Esophagus squamous epithelium (tissue), 5 donors: Measurements from ENCODE around the gene VAV2. TPM values are rescaled to one million over a fixed set of nuclear protein-coding genes. Genes with fewer than 3 reads are reported as not detected.

Source experiments
- DNase-seq: peaks from one replicate; lab custom pipeline; 2025; lab: John Stamatoyannopoulos, UW
- H3K27ac ChIP-seq, 4 donors: fragments of 200-600 bp; sonication (generic); one replicate each; pipeline ENCODE4 v1.5.1; 2016 to 2019; ENCODE audit warnings: mild to moderate bottlenecking in 1 of 4
- H3K27me3 ChIP-seq, 4 donors: fragments of 200-600 bp; sonication (generic); 1 replicate in 3 of 4; 2 replicates in 1 of 4; pipeline versions ENCODE4 v1.5.1 to v1.6.0; 2017 to 2021; ENCODE audit warnings: antibody characterized with exemption in 1 of 4
- H3K36me3 ChIP-seq, 3 donors: fragments of 200-600 bp; sonication (generic); one replicate each; pipeline ENCODE4 v1.5.1; 2016 to 2019
- H3K4me1 ChIP-seq, 3 donors: fragments of 200-600 bp; sonication (generic); one replicate each; pipeline ENCODE4 v1.5.1; 2017 to 2019
- H3K4me3 ChIP-seq, 4 donors: fragments of 200-600 bp; sonication (generic); 1 replicate in 3 of 4; 2 replicates in 1 of 4; pipeline ENCODE4 v1.5.1; 2016 to 2019; ENCODE audit warnings: mild to moderate bottlenecking in 2 of 4, moderate library complexity in 1 of 4
- H3K9me3 ChIP-seq, 3 donors: fragments of 200-600 bp; sonication (generic); one replicate each; pipeline ENCODE4 v1.5.1; 2016 to 2019
- CTCF ChIP-seq, 6 experiments: fragments of 450-650 bp in 4 of 6; fragments of 200-600 bp in 2 of 6; sonication (generic) in 2 of 6; IDR thresholded peaks; one replicate each; pipeline ENCODE4 v1.5.1; 2016 to 2019; ENCODE audit warnings: antibody characterized with exemption in 6 of 6, mild to moderate bottlenecking in 4 of 6, moderate library complexity in 4 of 6
- POLR2A ChIP-seq, 4 donors: fragments of 450-650 bp; IDR thresholded peaks; one replicate each; pipeline ENCODE4 v1.6.1; 2017; ENCODE audit warnings: antibody characterized with exemption in 4 of 4, mild to moderate bottlenecking in 4 of 4, moderate library complexity in 3 of 4
- WGBS, 2 donors: methylation state at CpG; one replicate each; pipeline ENCODE4 v1.1.5; 2018; 5-methylcytosine and 5-hydroxymethylcytosine counted together
- intact Hi-C: fragments of 100-400 bp; cut with DNase I; formaldehyde crosslinking; loops from one replicate; pipeline ENCODE4 v1.15.0; 2022
- total RNA-seq, 4 donors: library from RNA; depleted of rRNA; stranded (reverse); fragments of >200 nt; gene quantifications; one replicate each; pipeline ENCODE4 v1.1.0, GENCODE V29; 2016
- donor health status: DM: yes; HTN: yes; CAD: no.

Gene VAV2
- total RNA-seq, 4 donors from 2014 or later: 3.8 to 7.6 (median 5.7) TPM

- Histone ChIP-seq H3K4me3 (no peak overlapping the region), H3K36me3 (no peaks in the 10 kb centered on the region), H3K4me1 (no peaks in the 10 kb centered on the region), H3K9me3 (no peaks in the 10 kb centered on the region), H3K27ac (no peak overlapping the region), H3K27me3 (peaks cover 0 to 48% (median 0%) of the 10 kb centered on the region in 4 donors)
- TF ChIP-seq POLR2A (IDR thresholded peaks at IDR 0.05): no peak
- DNase-seq: no peak
- intact Hi-C loops: no loop called here
- 67 to 77% methylated on average over 9 of the region's 10 CpGs for WGBS, 2 donors
Measured at GRCh38 chr9:133728856-133729616, 263.1 kb downstream of the VAV2 start.

- H3K4me1 ChIP-seq: no peaks in the 10 kb centered on the region
- H3K4me3 ChIP-seq: no peak overlapping the region
- H3K9me3 ChIP-seq: no peaks in the 10 kb centered on the region
- H3K36me3 ChIP-seq: no peaks in the 10 kb centered on the region
- peaks cover 0 to 48% (median 0%) of the 10 kb centered on the region in 4 donors for H3K27me3 ChIP-seq
- no peak for DNase-seq
- TF ChIP-seq POLR2A (IDR thresholded peaks at IDR 0.05) (no peak), CTCF (IDR thresholded peaks at IDR 0.05) (no peak)
- no peak overlapping the region for H3K27ac ChIP-seq
- 96 to 100% methylated on average over 1 to 8 of the region's 18 CpGs for WGBS, 2 donors
- intact Hi-C loops: no loop called here
Measured at GRCh38 chr9:133727876-133728441, 264.2 kb downstream of the VAV2 start.

GRCh38 chr9:133727277-133727875 lies 264.7 kb downstream of the VAV2 start:
- no peak for DNase-seq
- intact Hi-C loops: no loop called here
- no peaks in the 10 kb centered on the region for H3K9me3 ChIP-seq
- H3K27ac ChIP-seq: no peak overlapping the region
- peaks cover 0 to 48% (median 0%) of the 10 kb centered on the region in 4 donors for H3K27me3 ChIP-seq
- TF ChIP-seq POLR2A (IDR thresholded peaks at IDR 0.05) (no peak), CTCF (IDR thresholded peaks at IDR 0.05) (no peak)
- no peaks in the 10 kb centered on the region for H3K4me1 ChIP-seq
- no peak overlapping the region for H3K4me3 ChIP-seq
- H3K36me3 ChIP-seq: no peaks in the 10 kb centered on the region
- WGBS, 2 donors: 62 to 80% methylated on average over 1 to 5 of the region's 10 CpGs

- intact Hi-C loops: no loop called here
- TF ChIP-seq POLR2A (IDR thresholded peaks at IDR 0.05) (no peak), CTCF (IDR thresholded peaks at IDR 0.05) (peak in 5 of 6 experiments; percentile 18 to 49 (median 37))
- H3K4me3 ChIP-seq: no peak overlapping the region
- H3K4me1 ChIP-seq: no peaks in the 10 kb centered on the region
- DNase-seq: no peak
- no peak overlapping the region for H3K27ac ChIP-seq
- WGBS, 2 donors: 62 to 66% methylated on average over 7 to 13 of the region's 14 CpGs
- H3K9me3 ChIP-seq: no peaks in the 10 kb centered on the region
- no peaks in the 10 kb centered on the region for H3K36me3 ChIP-seq
- peaks cover 0 to 48% (median 0%) of the 10 kb centered on the region in 4 donors for H3K27me3 ChIP-seq
Measured at GRCh38 chr9:133726401-133727276, 265.5 kb downstream of the VAV2 start.

- H3K36me3 ChIP-seq: no peaks in the 10 kb centered on the region
- no peak overlapping the region for H3K27ac ChIP-seq
- H3K4me1 ChIP-seq: no peaks in the 10 kb centered on the region
- intact Hi-C loops: no loop called here
- 67 to 87% methylated on average over 5 to 6 of the region's 7 CpGs for WGBS, 2 donors
- TF ChIP-seq CTCF (IDR thresholded peaks at IDR 0.05) (no peak), POLR2A (IDR thresholded peaks at IDR 0.05) (no peak)
- H3K4me3 ChIP-seq: no peak overlapping the region
- no peak for DNase-seq
- peaks cover 0 to 48% (median 0%) of the 10 kb centered on the region in 4 donors for H3K27me3 ChIP-seq
- H3K9me3 ChIP-seq: no peaks in the 10 kb centered on the region
Measured at GRCh38 chr9:133725886-133726285, 266.2 kb downstream of the VAV2 start.
